Mesendoderm (in vitro differentiated cells): ENCODE measurements around the gene TNIK.
A peak's percentile ranks its signal among the peaks of the same experiment; 100 is the strongest.

ENCODE experiments used
- DNase-seq: peaks from one replicate; pipeline ENCODE4 v3.0.0; 2013
- H2AK5ac ChIP-seq: 2 replicates; pipeline ENCODE4 v1.6.1; 2013; ENCODE audit warnings: low read length, inconsistent platforms
- H2BK120ac ChIP-seq: 2 replicates; pipeline ENCODE4 v1.6.1; 2013; ENCODE audit warnings: low read depth, mild to moderate bottlenecking, low read length, moderate library complexity, mixed read lengths
- H2BK15ac ChIP-seq: replicated peaks from 2 replicates; pipeline ENCODE4 v1.6.1; 2013; ENCODE audit warnings: low read depth, mild to moderate bottlenecking, moderate library complexity
- H2BK5ac ChIP-seq: 2 replicates; pipeline ENCODE4 v1.6.1; 2013; ENCODE audit warnings: low read length, inconsistent platforms
- H3K18ac ChIP-seq: 2 replicates; pipeline ENCODE4 v1.6.1; 2013; ENCODE audit warnings: mild to moderate bottlenecking, low read length, mixed read lengths
- H3K23ac ChIP-seq: one replicate; pipeline ENCODE4 v1.6.1; 2013; ENCODE audit warnings: low read length
- H3K27ac ChIP-seq: 2 replicates; pipeline ENCODE4 v1.5.1; 2013; ENCODE audit warnings: low read depth, mild to moderate bottlenecking, inconsistent platforms, low read length, moderate library complexity
- H3K27me3 ChIP-seq: 2 replicates; pipeline ENCODE4 v1.6.1; 2013; ENCODE audit warnings: low read length, control low read depth, mild to moderate bottlenecking, inconsistent platforms; ENCODE audit not compliant: insufficient read depth, poor library complexity
- H3K36me3 ChIP-seq: 2 replicates; pipeline ENCODE4 v1.6.1; 2013; ENCODE audit warnings: low read length, inconsistent platforms; ENCODE audit not compliant: control insufficient read depth, insufficient read depth
- H3K4ac ChIP-seq: one replicate; pipeline ENCODE4 v1.6.1; 2013; ENCODE audit warnings: low read depth, mild to moderate bottlenecking, low read length, moderate library complexity
- H3K4me1 ChIP-seq: 2 replicates; pipeline ENCODE4 v1.6.1; 2013; ENCODE audit warnings: low read depth, low read length, inconsistent platforms; ENCODE audit not compliant: control insufficient read depth
- H3K4me2 ChIP-seq: 2 replicates; pipeline ENCODE4 v1.6.1; 2013; ENCODE audit warnings: low read length
- H3K4me3 ChIP-seq: 2 replicates; pipeline ENCODE4 v1.5.1; 2013; ENCODE audit warnings: mild to moderate bottlenecking, low read length
- H3K56ac ChIP-seq: one replicate; pipeline ENCODE4 v1.6.1; 2013; ENCODE audit warnings: low read length
- H3K79me1 ChIP-seq: 2 replicates; pipeline ENCODE4 v1.6.1; 2013; ENCODE audit warnings: low read length, inconsistent platforms
- H3K79me2 ChIP-seq: 2 replicates; pipeline ENCODE4 v1.6.1; 2013; ENCODE audit warnings: mild to moderate bottlenecking, low read length; ENCODE audit not compliant: control insufficient read depth, insufficient read depth
- H3K9ac ChIP-seq: 2 replicates; pipeline ENCODE4 v1.6.1; 2013; ENCODE audit warnings: low read length, inconsistent platforms
- H4K5ac ChIP-seq: one replicate; pipeline ENCODE4 v1.6.1; 2013; ENCODE audit warnings: low read length
- H4K8ac ChIP-seq: one replicate; pipeline ENCODE4 v1.6.1; 2013; ENCODE audit warnings: low read depth, mild to moderate bottlenecking, control low read depth, low read length, moderate library complexity
- WGBS: extraction: QIAGEN DNeasy Blood & Tissue Kit; methylation state at CpG from one replicate; pipeline ENCODE4 v1.1.7; 2013; ENCODE audit warnings: low lambda C conversion rate, missing lambda C conversion rate; ENCODE audit not compliant: insufficient coverage; ENCODE audit errors: extremely low coverage; 5-methylcytosine and 5-hydroxymethylcytosine counted together

TNIK gene

GRCh38 chr3:171444001-171444690, 16.1 kb downstream of the TNIK start:
- no peak overlapping the region for H3K18ac ChIP-seq
- H2BK5ac ChIP-seq: no peak overlapping the region
- peaks cover 7% of the 10 kb centered on the region for H3K4me1 ChIP-seq
- H3K27me3 ChIP-seq: no peaks in the 10 kb centered on the region
- no peak overlapping the region for H3K9ac ChIP-seq
- H3K23ac ChIP-seq: no peak overlapping the region
- H3K36me3 ChIP-seq: no peaks in the 10 kb centered on the region
- H3K79me1 ChIP-seq: no peaks in the 10 kb centered on the region
- no peak overlapping the region for H3K4me2 ChIP-seq
- no peak overlapping the region for H3K4me3 ChIP-seq
- no peak overlapping the region for H2BK15ac ChIP-seq
- DNase-seq: no peak
- no peak overlapping the region for H2AK5ac ChIP-seq
- no peak overlapping the region for H3K4ac ChIP-seq
- no peak overlapping the region for H2BK120ac ChIP-seq
- no peak overlapping the region for H4K5ac ChIP-seq
- WGBS: no CpG with 5 or more reads among the region's 3 CpGs
- H3K56ac ChIP-seq: no peak overlapping the region
- no peak overlapping the region for H4K8ac ChIP-seq
- no peak overlapping the region for H3K27ac ChIP-seq
- H3K79me2 ChIP-seq: peaks cover 3% of the 10 kb centered on the region

- Histone ChIP-seq H3K9ac (no peak overlapping the region), H4K8ac (peak overlapping the region; percentile 39), H3K4me1 (peaks cover 7% of the 10 kb centered on the region), H3K79me2 (peaks cover 3% of the 10 kb centered on the region), H3K4me2 (no peak overlapping the region), H3K27me3 (no peaks in the 10 kb centered on the region), H3K79me1 (no peaks in the 10 kb centered on the region), H2BK120ac (peak overlapping the region; percentile 38), H2BK5ac (peak overlapping the region; percentile 33), H3K27ac (peak overlapping the region; percentile 59), H3K4ac (peak overlapping the region; percentile 12), H3K23ac (no peak overlapping the region), H3K18ac (peak overlapping the region; percentile 56), H2BK15ac (no peak overlapping the region), H3K56ac (peak overlapping the region; percentile 38), H3K36me3 (no peaks in the 10 kb centered on the region), H4K5ac (no peak overlapping the region), H2AK5ac (peak overlapping the region; percentile 53), H3K4me3 (no peak overlapping the region)
- no peak for DNase-seq
- no CpG with 5 or more reads among the region's 6 CpGs for WGBS
These were observed 16.8 kb downstream of the TNIK start for GRCh38 chr3:171443211-171443957.

- peak overlapping the region; percentile 23 for H3K27ac ChIP-seq
- no peak overlapping the region for H3K56ac ChIP-seq
- H3K27me3 ChIP-seq: no peaks in the 10 kb centered on the region
- H2BK15ac ChIP-seq: no peak overlapping the region
- peaks cover 7% of the 10 kb centered on the region for H3K4me1 ChIP-seq
- H2AK5ac ChIP-seq: no peak overlapping the region
- no peaks in the 10 kb centered on the region for H3K36me3 ChIP-seq
- no peak overlapping the region for H2BK5ac ChIP-seq
- H3K9ac ChIP-seq: no peak overlapping the region
- H4K8ac ChIP-seq: no peak overlapping the region
- H3K23ac ChIP-seq: no peak overlapping the region
- peak overlapping the region; percentile 68 for H3K18ac ChIP-seq
- WGBS: no CpG with 5 or more reads among the region's 2 CpGs
- peak overlapping the region; percentile 28 for H2BK120ac ChIP-seq
- H3K4me2 ChIP-seq: no peak overlapping the region
- peak overlapping the region; percentile 4 for H3K4ac ChIP-seq
- H3K79me2 ChIP-seq: peaks cover 3% of the 10 kb centered on the region
- no peak overlapping the region for H4K5ac ChIP-seq
- peak; percentile 70 for DNase-seq
- H3K4me3 ChIP-seq: no peak overlapping the region
- H3K79me1 ChIP-seq: no peaks in the 10 kb centered on the region
These were observed 18.0 kb downstream of the TNIK start for GRCh38 chr3:171442184-171442583.

GRCh38 chr3:171441381-171441780, 18.8 kb downstream of the TNIK start:
- H4K5ac ChIP-seq: no peak overlapping the region
- no peak overlapping the region for H2BK15ac ChIP-seq
- H3K9ac ChIP-seq: no peak overlapping the region
- no peaks in the 10 kb centered on the region for H3K36me3 ChIP-seq
- H4K8ac ChIP-seq: no peak overlapping the region
- H3K18ac ChIP-seq: no peak overlapping the region
- H3K4ac ChIP-seq: no peak overlapping the region
- H2BK120ac ChIP-seq: no peak overlapping the region
- no peak overlapping the region for H3K4me3 ChIP-seq
- no peak for DNase-seq
- no peaks in the 10 kb centered on the region for H3K27me3 ChIP-seq
- H3K56ac ChIP-seq: no peak overlapping the region
- no peak overlapping the region for H3K27ac ChIP-seq
- H3K23ac ChIP-seq: no peak overlapping the region
- WGBS: no CpG with 5 or more reads among the region's 3 CpGs
- no peaks in the 10 kb centered on the region for H3K79me1 ChIP-seq
- peaks cover 3% of the 10 kb centered on the region for H3K79me2 ChIP-seq
- no peak overlapping the region for H3K4me2 ChIP-seq
- no peak overlapping the region for H2AK5ac ChIP-seq
- H3K4me1 ChIP-seq: peaks cover 7% of the 10 kb centered on the region
- H2BK5ac ChIP-seq: no peak overlapping the region

GRCh38 chr3:171439996-171440395, 20.2 kb downstream of the TNIK start:
- Histone ChIP-seq H2BK120ac (no peak overlapping the region), H3K79me1 (no peaks in the 10 kb centered on the region), H4K5ac (no peak overlapping the region), H3K4me2 (no peak overlapping the region), H3K18ac (no peak overlapping the region), H3K4ac (no peak overlapping the region), H3K4me3 (no peak overlapping the region), H2BK15ac (no peak overlapping the region), H4K8ac (no peak overlapping the region), H3K27ac (no peak overlapping the region), H3K79me2 (peaks cover 3% of the 10 kb centered on the region), H3K9ac (no peak overlapping the region), H3K27me3 (no peaks in the 10 kb centered on the region), H2BK5ac (no peak overlapping the region), H3K56ac (no peak overlapping the region), H3K36me3 (no peaks in the 10 kb centered on the region), H3K23ac (no peak overlapping the region), H3K4me1 (peaks cover 6% of the 10 kb centered on the region), H2AK5ac (peak overlapping the region; percentile 8)
- no CpG with 5 or more reads among the region's 2 CpGs for WGBS
- no peak for DNase-seq
